ENCODE data around the gene ZNF516. TPM values are rescaled to one million over a fixed set of nuclear protein-coding genes. Genes with fewer than 3 reads are reported as not detected.

Gene ZNF516
- total and polyA plus RNA-seq, 10 of the 15 experiments (the other 5 are each of a cell fraction or from before 2014, with no cell fraction given) = 2.0 to 32.0 (median 8.3) TPM

GRCh38 chr18:76492669-76493212, 2.3 kb downstream of the ZNF516 start (continued):
- no peak for TF ChIP-seq CHD4 (IDR thresholded peaks at IDR 0.05)
- TF ChIP-seq ZBTB11 (CRISPR knock-in tag; IDR thresholded peaks at IDR 0.05) = no peak
- TF ChIP-seq ZNF384 (IDR thresholded peaks at IDR 0.05; ENCODE audit: borderline replicate concordance, low read depth, low read length) = peak; percentile 98
- TF ChIP-seq RELA (IDR thresholded peaks at IDR 0.05; ENCODE audit: borderline replicate concordance, partially characterized antibody) = no peak
- no peak for TF ChIP-seq ZNF592 (IDR thresholded peaks at IDR 0.05)
- no peak for TF ChIP-seq SUZ12 (IDR thresholded peaks at IDR 0.05; ENCODE audit: unreplicated experiment)
- no peak; the same call in 1 of the 2 replicates for TF ChIP-seq TARDBP (IDR thresholded peaks at IDR 0.05; ENCODE audit: borderline replicate concordance)
- TF ChIP-seq FOXM1 (IDR thresholded peaks at IDR 0.05; ENCODE audit: low read depth, low read length) = peak; percentile 59
- TF ChIP-seq PKNOX1 (IDR thresholded peaks at IDR 0.05) = peak; percentile 99
- no peak for TF ChIP-seq CEBPZ (IDR thresholded peaks at IDR 0.05; ENCODE audit: low read depth, low read length)
- TF ChIP-seq JUNB (IDR thresholded peaks at IDR 0.05) = no peak
- peak; percentile 81 for TF ChIP-seq MAX (IDR thresholded peaks at IDR 0.05; ENCODE audit: low read depth, low read length)
- TF ChIP-seq BCL11A (IDR thresholded peaks at IDR 0.05; ENCODE audit: low read depth, low read length) = no peak
- no peak for TF ChIP-seq MYC (IDR thresholded peaks at IDR 0.05; ENCODE audit: insufficient read depth, insufficient read length, insufficient replicate concordance, low read length, severe bottlenecking)
- peak; percentile 90 for TF ChIP-seq SP1 (IDR thresholded peaks at IDR 0.05; ENCODE audit: low read depth, low read length)
- no peak for TF ChIP-seq EP300 (IDR thresholded peaks at IDR 0.05; ENCODE audit: borderline replicate concordance in 1 of 2, control insufficient read depth in 1 of 2, low read depth in 2 of 2, low read length in 2 of 2)
- no peak for TF ChIP-seq KDM1A (IDR thresholded peaks at IDR 0.05; ENCODE audit: borderline replicate concordance)

Data from GM12878 (cell line).